Measurements from ENCODE around the gene ZIC5.

Gene ZIC5

DNA sequence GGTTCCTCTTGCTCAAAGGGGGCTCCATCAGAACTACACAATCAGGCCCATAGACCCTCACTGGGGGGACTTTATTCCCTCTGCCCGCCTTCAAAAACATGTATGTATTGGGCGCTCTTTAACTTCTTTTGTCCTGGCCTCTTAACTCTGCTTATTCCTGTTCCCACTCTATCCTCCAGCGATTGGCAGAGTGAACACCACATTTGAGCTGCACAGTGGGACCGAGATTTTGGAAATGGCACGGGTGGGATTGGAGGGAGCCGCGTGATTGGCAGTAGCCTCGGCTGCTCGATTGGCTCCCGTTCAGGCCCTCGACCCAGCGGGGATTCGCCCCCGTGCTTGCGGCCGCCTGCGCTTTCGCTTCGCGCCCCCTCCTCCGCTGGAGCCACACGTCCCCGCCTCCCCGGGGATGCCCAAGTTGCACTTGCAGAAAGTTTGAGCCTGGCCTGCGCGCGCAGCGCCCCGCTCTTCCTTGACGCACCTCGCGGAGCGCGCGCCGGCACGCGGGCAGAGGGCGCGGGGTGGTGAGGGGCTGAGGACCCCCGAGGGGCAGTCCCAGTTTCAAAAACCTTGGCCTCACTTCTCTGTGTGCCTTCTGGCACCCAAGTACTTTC lies at the start of gene ZIC5:
TSS of gene ZIC5 (minus strand) at position 192 of the 614 bp plus-strand sequence. CDS start at position 28, 164 bp downstream.
- peaks cover 78% of the 10 kb centered on the region for H3K27me3 Mint-ChIP-seq
- peaks cover 14% of the 10 kb centered on the region for H3K9me3 Mint-ChIP-seq
- H3K27ac Mint-ChIP-seq, result peak within 1 kb of the TSS; percentile 81
- H3K4me3 Mint-ChIP-seq, result peak within 1 kb of the TSS; percentile 68
- H3K36me3 Mint-ChIP-seq (ENCODE audit: low read depth), result peaks cover 33% of the 10 kb centered on the region
- H3K4me1 Mint-ChIP-seq (ENCODE audit: low read depth), result peaks cover 30% of the 10 kb centered on the region

- H3K27me3 Mint-ChIP-seq, result peaks cover 11% of the 10 kb centered on the region
- H3K4me3 Mint-ChIP-seq, result no peak overlapping the region
- no peak overlapping the region for H3K27ac Mint-ChIP-seq
- no peaks in the 10 kb centered on the region for H3K9me3 Mint-ChIP-seq
- no peaks in the 10 kb centered on the region for H3K36me3 Mint-ChIP-seq (ENCODE audit: low read depth)
- no peaks in the 10 kb centered on the region for H3K4me1 Mint-ChIP-seq (ENCODE audit: low read depth)
These were observed 48.3 kb upstream of the ZIC5 start for GRCh38 chr13:100019780-100020356.

GRCh38 chr13:100014621-100015020 lies 43.1 kb upstream of the ZIC5 start:
- H3K4me1 Mint-ChIP-seq (ENCODE audit: low read depth), result no peaks in the 10 kb centered on the region
- H3K36me3 Mint-ChIP-seq (ENCODE audit: low read depth), result no peaks in the 10 kb centered on the region
- H3K27me3 Mint-ChIP-seq, result peaks cover 29% of the 10 kb centered on the region
- no peak overlapping the region for H3K4me3 Mint-ChIP-seq
- no peak overlapping the region for H3K27ac Mint-ChIP-seq
- H3K9me3 Mint-ChIP-seq, result no peaks in the 10 kb centered on the region

DNA sequence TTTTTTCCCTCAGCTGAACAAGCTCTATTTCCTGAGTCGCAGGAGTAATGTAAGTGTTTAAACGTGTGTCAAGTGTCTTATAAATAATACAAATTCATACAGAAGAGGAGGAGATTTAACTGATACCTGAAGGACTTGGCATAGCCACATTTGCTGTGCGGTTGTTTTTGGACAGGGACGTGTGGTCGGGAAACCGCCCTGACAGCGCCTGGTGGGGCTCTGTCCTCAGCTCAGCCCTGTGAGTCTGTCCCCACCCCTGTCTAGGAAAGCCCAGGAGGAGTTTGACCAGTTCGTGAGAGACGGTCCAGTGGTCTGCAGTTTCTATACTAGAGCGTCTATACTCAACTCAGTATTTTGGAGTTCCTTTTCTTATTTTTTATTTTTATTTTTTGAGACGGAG lies 26.7 kb upstream of the ZIC5 start:
- Mint-ChIP-seq H3K9me3 (peaks cover 4% of the 10 kb centered on the region), H3K27me3 (peaks cover 79% of the 10 kb centered on the region), H3K27ac (no peak overlapping the region), H3K36me3 (ENCODE audit: low read depth) (no peaks in the 10 kb centered on the region), H3K4me3 (no peak overlapping the region), H3K4me1 (ENCODE audit: low read depth) (peaks cover 3% of the 10 kb centered on the region)

GRCh38 chr13:99997702-99998214 lies 26.2 kb upstream of the ZIC5 start:
- Mint-ChIP-seq H3K27me3 (peaks cover 80% of the 10 kb centered on the region), H3K9me3 (peaks cover 4% of the 10 kb centered on the region), H3K36me3 (ENCODE audit: low read depth) (no peaks in the 10 kb centered on the region), H3K4me3 (no peak overlapping the region), H3K27ac (no peak overlapping the region), H3K4me1 (ENCODE audit: low read depth) (peaks cover 3% of the 10 kb centered on the region)

DNA sequence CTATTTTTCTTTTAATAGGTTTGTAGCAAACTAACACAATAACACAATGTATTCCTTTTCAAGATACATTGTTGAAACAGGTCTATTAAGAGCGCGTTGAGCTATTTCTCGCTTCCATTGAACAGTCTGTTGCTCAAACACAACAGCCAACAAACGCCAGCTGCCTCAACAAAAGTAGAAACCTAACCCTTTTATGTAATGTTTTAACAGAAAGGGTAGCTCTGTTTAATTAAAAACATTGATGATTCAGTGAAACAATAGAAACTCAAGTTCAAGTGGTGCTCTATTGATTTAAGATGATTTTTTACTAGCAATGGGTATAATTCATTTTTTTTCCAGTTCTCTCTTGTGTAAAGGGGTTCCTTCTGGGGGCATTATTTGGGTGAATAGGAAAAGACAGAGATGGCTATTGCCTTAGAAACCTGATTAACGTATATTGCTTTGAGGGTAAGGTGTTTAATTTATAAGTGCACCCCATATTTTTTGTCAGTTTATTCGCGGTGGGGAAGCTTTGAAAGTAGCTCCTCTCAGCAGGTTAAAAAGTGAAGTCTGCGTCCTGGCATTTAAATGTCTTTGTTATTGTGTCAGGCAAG lies 24.9 kb upstream of the ZIC5 start:
- Mint-ChIP-seq H3K36me3 (ENCODE audit: low read depth) (no peaks in the 10 kb centered on the region), H3K4me1 (ENCODE audit: low read depth) (peaks cover 4% of the 10 kb centered on the region), H3K27ac (no peak overlapping the region), H3K27me3 (peaks cover 84% of the 10 kb centered on the region), H3K9me3 (peaks cover 4% of the 10 kb centered on the region), H3K4me3 (no peak overlapping the region)

- Mint-ChIP-seq H3K4me3 (no peak overlapping the region), H3K27me3 (peaks cover 78% of the 10 kb centered on the region), H3K4me1 (ENCODE audit: low read depth) (peaks cover 4% of the 10 kb centered on the region), H3K36me3 (ENCODE audit: low read depth) (no peaks in the 10 kb centered on the region), H3K9me3 (peaks cover 4% of the 10 kb centered on the region), H3K27ac (no peak overlapping the region)
These were observed 24.2 kb upstream of the ZIC5 start for GRCh38 chr13:99995589-99996380.

- Mint-ChIP-seq H3K4me1 (ENCODE audit: low read depth) (peaks cover 10% of the 10 kb centered on the region), H3K9me3 (peaks cover 4% of the 10 kb centered on the region), H3K27ac (no peak overlapping the region), H3K27me3 (peaks cover 83% of the 10 kb centered on the region), H3K4me3 (no peak overlapping the region), H3K36me3 (ENCODE audit: low read depth) (no peaks in the 10 kb centered on the region)
These were observed 23.6 kb upstream of the ZIC5 start for GRCh38 chr13:99995104-99995588.

GRCh38 chr13:99994638-99995020 lies 23.1 kb upstream of the ZIC5 start:
- Mint-ChIP-seq H3K9me3 (peaks cover 4% of the 10 kb centered on the region), H3K27me3 (peaks cover 85% of the 10 kb centered on the region), H3K4me3 (no peak overlapping the region), H3K36me3 (ENCODE audit: low read depth) (no peaks in the 10 kb centered on the region), H3K27ac (no peak overlapping the region), H3K4me1 (ENCODE audit: low read depth) (peaks cover 15% of the 10 kb centered on the region)

- no peak overlapping the region for H3K4me3 Mint-ChIP-seq
- peaks cover 15% of the 10 kb centered on the region for H3K4me1 Mint-ChIP-seq (ENCODE audit: low read depth)
- no peaks in the 10 kb centered on the region for H3K36me3 Mint-ChIP-seq (ENCODE audit: low read depth)
- H3K27ac Mint-ChIP-seq, result no peak overlapping the region
- peaks cover 4% of the 10 kb centered on the region for H3K9me3 Mint-ChIP-seq
- H3K27me3 Mint-ChIP-seq, result peaks cover 85% of the 10 kb centered on the region
These were observed 22.4 kb upstream of the ZIC5 start for GRCh38 chr13:99993660-99994637.

DNA sequence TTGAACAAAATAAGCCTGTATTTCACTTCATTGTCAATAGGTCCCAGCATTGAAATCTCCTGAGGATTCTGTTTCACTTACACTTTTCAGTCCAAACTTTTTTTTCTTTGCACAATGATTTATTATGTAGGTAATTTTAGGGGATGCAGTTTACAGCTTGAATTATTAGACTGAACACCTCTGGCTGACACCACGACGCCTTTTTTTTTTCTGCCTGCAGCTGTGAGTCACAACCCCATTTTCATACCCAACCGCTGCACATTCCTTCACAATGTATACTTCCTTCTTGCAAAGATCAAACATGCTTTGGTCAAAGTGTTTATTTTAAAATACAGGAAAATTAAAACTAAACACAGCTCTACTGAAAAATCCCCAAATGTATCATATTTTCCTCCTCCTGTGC lies 21.4 kb upstream of the ZIC5 start:
- Mint-ChIP-seq H3K9me3 (peaks cover under 1% of the 10 kb centered on the region), H3K27ac (no peak overlapping the region), H3K27me3 (peaks cover 85% of the 10 kb centered on the region), H3K36me3 (ENCODE audit: low read depth) (no peaks in the 10 kb centered on the region), H3K4me3 (no peak overlapping the region), H3K4me1 (ENCODE audit: low read depth) (peaks cover 15% of the 10 kb centered on the region)

DNA sequence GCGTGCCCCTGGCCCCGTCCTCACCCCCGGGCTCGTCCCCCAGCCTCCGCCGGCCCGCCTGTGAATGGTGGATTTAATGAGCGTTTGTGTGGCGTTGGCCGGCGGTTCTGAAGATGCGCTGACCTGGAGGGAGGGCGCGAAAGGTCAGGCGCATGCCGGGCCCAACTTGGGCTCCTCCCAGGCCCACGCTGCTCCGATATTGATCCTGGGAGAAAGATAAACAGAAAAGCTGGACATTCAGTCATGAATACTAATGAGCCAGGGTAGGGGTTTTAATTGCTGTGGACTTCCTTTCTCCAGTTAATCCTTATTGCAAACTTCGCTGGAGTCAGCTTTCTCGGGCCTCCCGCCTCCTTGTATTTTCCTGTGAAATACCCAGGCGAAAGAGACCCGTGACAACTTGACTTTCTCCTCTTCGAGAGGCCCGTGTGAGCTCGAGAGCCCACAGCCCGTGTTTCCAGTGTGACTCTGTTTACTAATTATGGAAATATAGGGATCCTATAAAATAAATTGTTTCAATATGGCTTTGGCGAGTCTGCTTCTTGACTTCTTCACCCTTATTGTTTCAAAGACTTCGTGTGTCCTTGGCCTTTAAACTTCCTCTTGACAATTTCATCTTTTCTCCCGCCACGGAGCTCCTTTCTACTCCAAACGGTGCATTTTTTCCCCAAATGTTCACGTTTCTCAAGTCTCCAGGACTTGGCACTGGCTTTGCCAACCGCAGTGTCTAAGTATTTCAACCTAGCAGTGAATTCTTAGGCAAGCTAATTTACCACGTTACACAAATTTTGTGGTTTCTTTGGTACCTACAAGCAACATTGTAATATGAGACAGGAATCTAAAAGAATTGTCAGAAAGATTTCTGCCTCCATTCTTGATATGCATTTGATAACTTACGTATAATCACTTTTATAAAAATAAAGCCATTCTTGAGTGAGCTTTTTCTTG lies 20.5 kb upstream of the ZIC5 start:
- H3K4me3 Mint-ChIP-seq, result no peak overlapping the region
- H3K27ac Mint-ChIP-seq, result no peak overlapping the region
- peaks cover 93% of the 10 kb centered on the region for H3K27me3 Mint-ChIP-seq
- no peaks in the 10 kb centered on the region for H3K9me3 Mint-ChIP-seq
- H3K4me1 Mint-ChIP-seq (ENCODE audit: low read depth), result peaks cover 15% of the 10 kb centered on the region
- H3K36me3 Mint-ChIP-seq (ENCODE audit: low read depth), result no peaks in the 10 kb centered on the region
